H1 (cell line): ENCODE results near the gene ACLY. TPM values are rescaled to one million over a fixed set of nuclear protein-coding genes. Genes with fewer than 3 reads are reported as not detected.

ENCODE experiments used
- ASH2L ChIP-seq: fragments of 200-600, 300-600 bp; sonication (generic); IDR thresholded peaks from one replicate; pipeline ENCODE4 v1.7.1; 2017; ENCODE audit warnings: low read length
- ATF2 ChIP-seq: IDR thresholded peaks from 2 replicates; pipeline ENCODE4 v1.6.1; 2012; ENCODE audit warnings: low read length, inconsistent platforms
- CREB1 ChIP-seq: IDR thresholded peaks from 2 replicates; pipeline ENCODE4 v1.6.1; 2012; ENCODE audit warnings: inconsistent platforms
- HDAC6 ChIP-seq: IDR thresholded peaks from one replicate; pipeline ENCODE4 v1.7.1; 2012; ENCODE audit warnings: low read depth, mild to moderate bottlenecking, inconsistent platforms, low read length, moderate library complexity
- JUND ChIP-seq: IDR thresholded peaks from 2 replicates; pipeline ENCODE4 v1.6.1; 2011; ENCODE audit warnings: mild to moderate bottlenecking, improper control_type of control experiment, low read length
- POU5F1 ChIP-seq: IDR thresholded peaks from 2 replicates; pipeline ENCODE4 v1.6.1; 2011; ENCODE audit warnings: low read depth, mild to moderate bottlenecking, low read length, moderate library complexity
- RFX5 ChIP-seq: IDR thresholded peaks from 2 replicates; pipeline ENCODE4 v1.6.1; 2011; ENCODE audit warnings: low read depth, low read length, improper control_type of control experiment, borderline replicate concordance
- RNF2 ChIP-seq: fragments of 200-900, 300-1000 bp; sonication (generic); IDR thresholded peaks from 2 replicates; pipeline ENCODE4 v1.7.1; 2016; ENCODE audit warnings: borderline replicate concordance, low read depth, mild to moderate bottlenecking, antibody characterized with exemption, low read length; ENCODE audit not compliant: poor library complexity, severe bottlenecking; ENCODE audit errors: missing control alignments
- RXRA ChIP-seq: IDR thresholded peaks from 2 replicates; pipeline ENCODE4 v1.6.1; 2011; ENCODE audit warnings: low read depth, mild to moderate bottlenecking, low read length, moderate library complexity; ENCODE audit not compliant: insufficient read depth
- SIN3A ChIP-seq, 2 experiments: IDR thresholded peaks in 1 of 2; conservative IDR thresholded peaks in 1 of 2; 2 replicates each; pipeline ENCODE4 v1.6.1; 2011 to 2012; ENCODE audit warnings: low read length in 2 of 2, improper control_type of control experiment in 1 of 2, low read depth in 1 of 2, mild to moderate bottlenecking in 1 of 2
- polyA plus RNA-seq, 7 experiments: library from polyadenylated mRNA; depleted of rRNA in 3 of 7; stranded (reverse) in 5 of 7; unstranded in 2 of 7; fragments of >200 nt in 5 of 7; fragments of 200-250 nt in 2 of 7; gene quantifications; 1 replicate in 5 of 7; 2 replicates in 1 of 7; 4 replicates in 1 of 7; pipeline versions ENCODE4 v1.2.1 to v1.2.3, GENCODE V29; 2011 to 2013; ENCODE audit warnings: missing spikeins in 2 of 7, mixed read lengths in 2 of 7
- total RNA-seq: library from RNA; stranded (reverse); fragmentation: NEBNext Ultra II Directional; extraction: Animal tissue kit (Norgen Biotek cat#: 25700); gene quantifications from 2 replicates; pipeline ENCODE4 v1.2.1, GENCODE V29; 2021

ACLY gene
- total and polyA plus RNA-seq, 2 of the 8 experiments (the other 6 are each of a cell fraction or from before 2014, with no cell fraction given): 167 to 393 TPM

DNA sequence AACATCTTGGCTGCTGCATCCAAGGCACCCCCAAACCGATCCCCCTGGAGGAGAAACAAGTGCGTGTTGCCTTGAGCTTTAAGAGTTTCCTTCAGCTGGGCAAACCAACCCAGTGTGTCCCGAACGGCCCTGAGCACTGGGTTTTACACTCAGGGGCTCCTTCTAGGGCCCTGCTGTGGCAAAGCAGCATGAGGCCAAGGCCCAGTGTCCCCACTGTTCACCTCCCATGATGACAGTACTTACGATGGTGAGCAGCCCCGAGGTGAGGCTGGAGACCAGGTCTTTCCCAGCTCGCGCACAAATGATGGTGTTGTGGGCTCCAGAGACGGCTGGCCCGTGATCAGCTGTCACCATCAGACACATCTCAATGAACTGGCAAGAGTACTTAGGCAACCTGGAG is 47.0 kb downstream of the ACLY start (continued):
- TF ChIP-seq RXRA (no peak), RNF2 (no peak), JUND (no peak), RFX5 (no peak), CREB1 (no peak), POU5F1 (no peak), HDAC6 (no peak), ATF2 (no peak), ASH2L (no peak), SIN3A (conservative IDR thresholded peaks at IDR 0.05 in 1 of 2, IDR thresholded peaks at IDR 0.05 in 1 of 2; ENCODE audit: low read depth in 1 of 2, low read length in 2 of 2) (no peak)
